Motor neuron (in vitro differentiated cells): Measurements from ENCODE around the gene RPL27A. TPM values are rescaled to one million over a fixed set of nuclear protein-coding genes. Genes with fewer than 3 reads are reported as not detected.

ENCODE experiments used
- ATAC-seq, 8 experiments: fragments of 200-7000 bp; cut with Tn5 transposase; replicated peaks in 6 of 8; 2 replicates each; pipeline ENCODE4 v1.8.0; 2021; ENCODE audit warnings: mild to moderate bottlenecking in 8 of 8, moderate library complexity in 8 of 8
- H3K27ac ChIP-seq, 2 donors: fragments of 250-450 bp; sonication (Bioruptor Pico); 2 replicates each; pipeline ENCODE4 v1.9.0; 2021; ENCODE audit warnings: antibody characterized with exemption in 2 of 2, mild to moderate bottlenecking in 2 of 2, moderate library complexity in 1 of 2
- H3K4me1 ChIP-seq, 2 donors: fragments of 250-450 bp; sonication (Bioruptor Pico); replicated peaks in 1 of 2; 2 replicates each; pipeline ENCODE4 v1.6.1; 2021; ENCODE audit warnings: antibody characterized with exemption in 2 of 2, mild to moderate bottlenecking in 2 of 2, moderate library complexity in 1 of 2
- H3K4me3 ChIP-seq, 5 donors: fragments of 250-450 bp; sonication (Bioruptor Pico); 2 replicates each; pipeline ENCODE4 v1.9.0; 2021; ENCODE audit warnings: antibody characterized with exemption in 5 of 5, mild to moderate bottlenecking in 5 of 5, moderate library complexity in 4 of 5
- WGBS, 10 experiments: fragments of 450-650 bp; shearing (Covaris generic); methylation state at CpG; one replicate each; pipeline ENCODE4 v1.0.0; 2022; 5-methylcytosine and 5-hydroxymethylcytosine counted together
- in situ Hi-C, 9 experiments: fragments of 400-800 bp; cut with MboI; loops; one replicate each; pipeline ENCODE4 v1.15.0; 2021; ENCODE audit warnings: low sequenced_read_pairs in 9 of 9, low pct_unique_long_range_greater_than_20kb in 2 of 9; ENCODE audit not compliant: unreplicated experiment in 9 of 9
- total RNA-seq, 8 experiments: library from RNA; unstranded; fragments of 300-600 nt; gene quantifications; 2 replicates each; pipeline versions ENCODE4 v1.2.3 to v1.2.4, GENCODE V29; 2022

The RPL27A gene
- total RNA-seq, 8 experiments from 2014 or later = 1,442 to 2,444 (median 1,804) TPM

DNA sequence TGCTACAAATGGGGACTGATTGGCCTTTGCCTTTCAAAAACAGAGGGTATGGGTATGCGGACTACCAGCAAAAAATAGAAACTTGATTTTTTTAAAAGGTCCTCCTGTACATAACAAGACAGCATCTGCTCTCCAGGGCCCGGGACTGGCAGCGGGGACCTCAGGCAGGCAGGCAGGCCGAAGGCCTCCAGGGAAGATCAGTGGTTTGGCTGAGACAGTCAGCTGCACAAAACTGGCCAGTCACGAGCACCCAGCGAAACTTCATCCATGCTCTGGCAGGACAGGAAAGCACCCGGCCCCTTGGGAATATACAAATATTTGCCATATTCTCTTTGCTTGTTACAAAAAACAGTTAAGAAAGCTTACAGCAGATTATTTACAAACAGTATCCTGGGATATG lies 11.0 kb downstream of the RPL27A start:
- H3K4me3 ChIP-seq = no peak overlapping the region
- H3K4me1 ChIP-seq = peaks cover 0 to 5% of the 10 kb centered on the region in 2 donors
- ATAC-seq = no peak
- in situ Hi-C loops = no loop called here
- no peak overlapping the region for H3K27ac ChIP-seq
- WGBS, 10 experiments = 80 to 100% (median 98%) methylated on average over 1 to 7 of the region's 7 CpGs; no CpG with 5 or more reads in 4 of the 10 experiments

- in situ Hi-C loops = no loop called here
- Histone ChIP-seq H3K4me3 (no peak overlapping the region), H3K4me1 (peaks cover 0 to 5% of the 10 kb centered on the region in 2 donors), H3K27ac (no peak overlapping the region)
- peak in 1 of 8 experiments; percentile 0 for ATAC-seq
- 50 to 100% (median 92%) methylated on average over 1 to 5 of the region's 5 CpGs; no CpG with 5 or more reads in 3 of the 10 experiments for WGBS, 10 experiments
These were observed 11.5 kb downstream of the RPL27A start for GRCh38 chr11:8694137-8694536.

DNA sequence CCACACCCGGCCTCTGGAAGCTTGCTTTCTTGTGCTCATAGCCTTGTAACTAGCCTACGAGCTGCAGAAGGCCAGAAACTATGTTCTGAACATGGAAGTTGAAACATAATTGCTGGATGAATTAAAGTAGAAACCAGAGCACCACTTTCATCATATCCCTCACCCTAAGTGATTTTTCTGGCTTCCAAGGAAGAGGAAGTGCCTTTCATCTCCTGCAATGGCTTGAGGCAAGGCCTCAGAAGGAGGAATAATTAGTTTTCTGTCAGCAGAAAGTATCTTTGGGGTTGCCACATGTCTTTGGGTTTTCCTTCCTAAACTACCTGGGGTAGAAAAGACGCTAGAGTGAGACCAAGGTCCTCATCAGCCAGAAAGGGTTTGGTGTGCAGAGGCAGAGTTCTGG lies 14.5 kb downstream of the RPL27A start:
- peaks cover 8 to 16% of the 10 kb centered on the region in 2 donors for H3K4me1 ChIP-seq
- ATAC-seq = no peak
- no peak overlapping the region for H3K27ac ChIP-seq
- WGBS, 10 experiments = 80 to 100% (median 94%) methylated on average over 1 to 2 of the region's 3 CpGs; no CpG with 5 or more reads in 5 of the 10 experiments
- in situ Hi-C loops = no loop called here
- H3K4me3 ChIP-seq = no peak overlapping the region

DNA sequence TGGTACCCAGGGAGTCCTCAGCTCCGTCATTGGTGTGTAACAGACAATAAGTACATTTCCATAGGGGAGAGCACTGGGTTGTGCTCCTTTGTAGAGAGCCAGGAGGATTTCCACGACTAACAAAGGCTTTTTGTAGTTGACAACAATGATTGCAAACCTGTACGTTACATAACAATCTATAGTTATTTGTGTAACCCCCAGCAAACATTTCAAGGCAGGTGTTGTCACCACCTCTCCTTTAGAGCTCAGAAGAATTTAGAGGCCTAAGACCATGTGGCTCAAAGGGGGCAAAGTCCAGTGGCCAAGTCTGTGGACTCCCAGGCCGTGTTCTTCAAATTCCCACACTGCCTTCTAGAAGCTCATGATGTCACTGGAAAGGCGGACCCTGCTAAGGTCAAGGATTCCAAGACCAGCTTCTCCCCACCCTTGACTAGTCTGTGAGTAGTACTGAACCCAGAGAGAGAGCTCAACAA lies 15.8 kb downstream of the RPL27A start:
- no peak overlapping the region for H3K4me3 ChIP-seq
- peaks cover 8 to 16% of the 10 kb centered on the region in 2 donors for H3K4me1 ChIP-seq
- 60 to 100% (median 81%) methylated on average over 1 to 4 of the region's 5 CpGs; no CpG with 5 or more reads in 2 of the 10 experiments for WGBS, 10 experiments
- in situ Hi-C loops = no loop called here
- no peak overlapping the region for H3K27ac ChIP-seq
- ATAC-seq = no peak

- H3K4me3 ChIP-seq = no peak overlapping the region
- in situ Hi-C loops = no loop called here
These were observed 16.4 kb downstream of the RPL27A start for GRCh38 chr11:8698917-8699441.

GRCh38 chr11:8699903-8700302 lies 17.3 kb downstream of the RPL27A start:
- in situ Hi-C loops = loop anchor here in 1 of 9 experiments (25.0 kb wide), 1 partner anchor 212 kb away; the partner anchor contains the start of gene AKIP1
- peak in 3 of 8 experiments; percentile 1 to 42 (median 16) for ATAC-seq
- Histone ChIP-seq H3K4me1 (peaks cover 8 to 16% of the 10 kb centered on the region in 2 donors), H3K4me3 (no peak overlapping the region), H3K27ac (no peak overlapping the region)
- 0 to 70% (median 20%) methylated on average over 1 to 2 of the region's 3 CpGs; no CpG with 5 or more reads in 5 of the 10 experiments for WGBS, 10 experiments

More at GRCh38 chr11:8698917-8699441, 16.4 kb downstream of the RPL27A start:
- H3K27ac ChIP-seq = no peak overlapping the region
- peaks cover 8 to 16% of the 10 kb centered on the region in 2 donors for H3K4me1 ChIP-seq
- 75 to 100% (median 83%) methylated on average over 1 to 2 of the region's 11 CpGs; no CpG with 5 or more reads in 7 of the 10 experiments for WGBS, 10 experiments
- ATAC-seq = no peak

DNA sequence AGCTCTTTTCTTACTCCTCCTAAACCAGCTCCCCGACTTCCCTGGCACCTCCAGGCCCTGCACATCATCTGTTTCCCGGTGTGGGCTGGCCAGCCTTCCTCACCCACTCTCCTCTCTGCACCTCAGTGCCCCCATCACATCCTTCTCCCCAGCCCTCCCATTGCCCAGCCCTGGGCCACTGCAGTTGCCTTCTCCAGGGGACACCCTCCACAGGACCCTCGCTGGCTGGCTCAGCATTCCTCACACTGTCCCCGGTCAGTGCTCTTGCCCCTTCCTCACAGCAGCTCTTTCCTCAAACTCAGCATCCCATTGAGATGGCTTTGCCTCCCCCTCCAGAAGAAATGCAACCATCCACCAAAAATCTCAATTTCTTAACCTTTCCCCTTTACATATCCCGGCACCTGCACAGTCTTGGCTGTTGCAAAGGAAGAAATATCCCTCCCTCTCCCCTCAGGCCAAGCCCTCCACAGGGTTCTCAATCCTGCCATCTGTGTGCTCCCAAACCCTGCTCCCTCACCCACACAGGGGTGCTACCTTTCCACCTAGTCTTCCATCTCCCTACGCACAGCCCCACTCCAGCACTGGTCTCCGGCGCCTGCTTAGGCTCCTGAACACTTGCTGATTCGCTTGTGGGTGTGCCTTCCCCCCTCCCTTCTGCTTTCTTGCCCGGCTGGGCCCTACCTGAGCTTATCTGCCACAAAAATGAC lies 19.5 kb downstream of the RPL27A start:
- WGBS, 10 experiments = 33 to 94% (median 87%) methylated on average over 1 to 8 of the region's 10 CpGs; no CpG with 5 or more reads in 5 of the 10 experiments
- in situ Hi-C loops = loop anchor here in 1 of 9 experiments (25.0 kb wide), 1 partner anchor 210 kb away; the partner anchor contains the start of gene AKIP1
- peak overlapping the region in 1 of 2 donors; percentile 36 for H3K27ac ChIP-seq
- no peak overlapping the region for H3K4me3 ChIP-seq
- ATAC-seq = no peak
- peaks cover 8 to 16% of the 10 kb centered on the region in 2 donors for H3K4me1 ChIP-seq

- H3K4me1 ChIP-seq = peaks cover 8 to 16% of the 10 kb centered on the region in 2 donors
- WGBS, 10 experiments = 73 to 100% (median 88%) methylated on average over 3 to 9 of the region's 14 CpGs; no CpG with 5 or more reads in 6 of the 10 experiments
- in situ Hi-C loops = loop anchor here in 1 of 9 experiments (25.0 kb wide), 1 partner anchor 210 kb away; the partner anchor contains the start of gene AKIP1
- ATAC-seq = no peak
- no peak overlapping the region for H3K4me3 ChIP-seq
- no peak overlapping the region for H3K27ac ChIP-seq
These were observed 20.0 kb downstream of the RPL27A start for GRCh38 chr11:8702598-8702915.

DNA sequence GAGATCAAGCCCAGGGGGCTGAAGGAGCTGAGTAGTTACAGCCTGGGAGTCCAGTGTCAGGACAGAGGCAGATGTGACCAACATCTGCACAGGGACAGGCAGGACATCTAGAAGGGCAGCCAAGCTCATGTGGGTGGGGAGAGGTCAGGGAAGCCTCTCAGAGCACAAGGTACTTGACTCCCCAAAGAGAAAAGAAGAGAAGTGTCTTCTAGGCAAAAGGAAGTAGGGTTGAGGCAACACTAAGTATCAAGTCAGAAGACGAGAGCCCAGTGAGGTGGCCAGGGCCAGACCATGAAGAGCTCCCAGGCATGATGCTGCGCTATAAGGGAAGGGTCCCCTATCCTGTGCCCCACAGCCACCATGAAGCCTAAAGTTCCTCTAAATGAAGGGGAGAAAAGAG lies 21.5 kb downstream of the RPL27A start:
- in situ Hi-C loops = loop anchor here in 1 of 9 experiments (25.0 kb wide), 1 partner anchor 208 kb away; the partner anchor contains the start of gene AKIP1
- no peak overlapping the region for H3K4me3 ChIP-seq
- peaks cover 8 to 20% of the 10 kb centered on the region in 2 donors for H3K4me1 ChIP-seq
- H3K27ac ChIP-seq = no peak overlapping the region
- no peak for ATAC-seq
- WGBS, 10 experiments = 86 to 100% (median 100%) methylated on average over 1 to 2 of the region's 2 CpGs; no CpG with 5 or more reads in 6 of the 10 experiments

- WGBS, 10 experiments = 75 to 100% (median 89%) methylated on average over 1 to 5 of the region's 5 CpGs; no CpG with 5 or more reads in 5 of the 10 experiments
- H3K4me1 ChIP-seq = peaks cover 8 to 15% of the 10 kb centered on the region in 2 donors
- no peak for ATAC-seq
- no peak overlapping the region for H3K4me3 ChIP-seq
- H3K27ac ChIP-seq = no peak overlapping the region
- in situ Hi-C loops = loop anchor here in 1 of 9 experiments (25.0 kb wide), 1 partner anchor 207 kb away; the partner anchor contains the start of gene AKIP1
These were observed 22.6 kb downstream of the RPL27A start for GRCh38 chr11:8705146-8705545.

DNA sequence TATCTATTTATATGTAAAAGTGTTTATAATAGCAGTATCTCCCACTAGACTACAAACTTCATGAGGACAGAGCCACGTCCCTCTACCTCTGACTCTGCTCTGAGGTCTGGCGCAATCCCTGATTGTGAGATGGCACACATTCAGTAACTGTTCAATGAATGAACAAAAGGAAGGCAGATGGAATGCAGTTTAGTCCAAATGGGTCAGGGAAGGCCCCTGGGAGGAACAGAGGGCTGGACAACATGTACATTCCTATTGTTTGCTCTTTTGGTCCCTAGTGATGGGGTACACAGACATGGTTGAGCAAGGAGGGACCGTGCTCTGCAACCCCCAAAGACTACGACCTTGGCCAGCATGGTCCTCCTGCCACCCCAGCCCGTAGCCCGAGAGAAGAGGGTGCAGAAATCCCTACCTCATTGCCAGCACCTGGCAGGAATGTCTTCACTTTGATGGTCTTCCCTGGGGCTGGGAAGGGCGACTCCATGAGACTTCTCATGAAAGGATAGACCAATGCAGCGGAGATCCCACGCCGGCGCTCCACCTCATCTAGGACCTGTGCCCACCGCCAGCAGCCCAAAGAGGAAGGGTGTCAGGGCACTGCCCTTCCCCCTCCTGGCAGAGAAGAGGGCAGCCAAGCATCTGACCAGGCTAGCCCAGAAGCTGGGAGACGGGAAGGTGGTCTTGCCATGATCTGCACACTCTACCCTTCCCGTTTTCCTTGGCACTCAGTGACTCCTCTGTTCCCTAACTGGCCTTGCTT lies 24.3 kb downstream of the RPL27A start:
- no peak overlapping the region for H3K27ac ChIP-seq
- in situ Hi-C loops = loop anchor here in 1 of 9 experiments (25.0 kb wide), 1 partner anchor 205 kb away; the partner anchor contains the start of gene AKIP1
- 86 to 100% (median 93%) methylated on average over 2 to 6 of the region's 14 CpGs; no CpG with 5 or more reads in 3 of the 10 experiments for WGBS, 10 experiments
- no peak overlapping the region for H3K4me3 ChIP-seq
- ATAC-seq = no peak
- peaks cover 0 to 5% of the 10 kb centered on the region in 2 donors for H3K4me1 ChIP-seq

DNA sequence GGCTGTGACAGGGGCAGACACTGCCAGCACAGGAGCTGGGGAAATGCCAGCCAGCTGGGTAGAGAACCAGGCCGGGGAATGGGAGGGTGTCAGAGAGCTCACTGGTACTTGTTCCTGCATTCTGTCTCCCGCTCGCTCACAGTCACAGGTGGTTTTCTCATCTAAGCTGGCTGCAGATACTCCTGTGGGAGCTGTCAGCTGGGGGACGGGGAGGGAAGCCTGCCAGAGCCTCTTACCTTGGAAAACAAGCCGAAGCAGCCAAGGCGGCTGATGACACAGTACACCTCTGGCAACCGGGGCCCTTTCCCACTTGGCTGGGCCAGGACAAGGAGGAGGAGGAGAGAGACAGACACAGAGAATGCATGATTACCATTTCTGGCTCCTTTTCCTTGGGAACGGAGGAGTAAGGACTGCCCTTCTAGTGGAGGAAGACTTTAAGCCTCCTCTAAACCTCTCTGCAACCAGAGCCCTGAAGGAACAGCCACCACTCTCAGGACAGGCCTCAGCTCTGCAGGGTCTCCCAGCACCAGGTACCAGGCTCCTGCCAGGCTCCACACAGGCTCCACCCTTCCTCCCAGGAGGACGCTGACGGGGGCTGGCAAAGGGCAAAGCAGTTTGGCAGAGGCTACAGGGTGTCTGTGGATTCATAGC lies 25.1 kb downstream of the RPL27A start:
- WGBS, 10 experiments = 88 to 100% (median 100%) methylated on average over 1 to 3 of the region's 10 CpGs; no CpG with 5 or more reads in 4 of the 10 experiments
- peaks cover 0 to 5% of the 10 kb centered on the region in 2 donors for H3K4me1 ChIP-seq
- in situ Hi-C loops = loop anchor here in 1 of 9 experiments (25.0 kb wide), 1 partner anchor 205 kb away; the partner anchor contains the start of gene AKIP1
- H3K4me3 ChIP-seq = no peak overlapping the region
- ATAC-seq = no peak
- H3K27ac ChIP-seq = no peak overlapping the region
